DMS53 (cell line): ENCODE results near the gene SUMO3.

Experiments
- DNase-seq: peaks from one replicate; lab custom pipeline; 2025; lab: John Stamatoyannopoulos, UW

SUMO3 gene

DNA sequence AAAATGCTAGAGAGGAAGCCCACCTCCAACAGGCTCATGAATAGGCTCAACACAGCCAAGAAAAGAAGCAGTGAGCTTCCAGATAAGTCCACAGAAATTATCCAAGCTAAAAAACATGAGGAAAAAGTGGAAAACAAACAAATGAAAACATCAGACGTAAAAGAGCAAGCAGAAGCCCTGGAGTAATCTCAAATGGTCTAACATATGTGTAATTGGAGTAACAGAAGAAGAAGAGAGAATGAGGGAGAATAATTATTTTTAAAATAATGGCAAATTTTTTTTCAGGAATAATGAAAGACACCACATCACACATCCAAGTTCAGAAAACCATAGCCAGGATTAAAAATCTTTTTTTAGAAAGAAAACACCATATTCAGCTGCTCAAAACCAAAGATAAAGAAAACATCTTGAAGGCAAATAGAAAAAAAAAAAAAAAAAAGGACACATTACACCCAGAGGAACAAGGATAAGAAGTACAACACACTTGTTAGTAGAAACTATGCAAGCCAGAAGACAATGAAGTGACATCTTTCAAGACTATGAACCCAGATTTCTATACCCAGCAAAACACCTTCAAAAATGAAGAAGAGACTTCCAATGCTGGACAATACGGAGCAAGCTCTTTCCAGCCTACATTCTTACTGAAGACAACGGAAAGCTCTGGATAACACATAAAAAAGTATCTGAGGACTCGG, 10.6 kb upstream of the SUMO3 start:
- DNase-seq: peak; percentile 10

DNA sequence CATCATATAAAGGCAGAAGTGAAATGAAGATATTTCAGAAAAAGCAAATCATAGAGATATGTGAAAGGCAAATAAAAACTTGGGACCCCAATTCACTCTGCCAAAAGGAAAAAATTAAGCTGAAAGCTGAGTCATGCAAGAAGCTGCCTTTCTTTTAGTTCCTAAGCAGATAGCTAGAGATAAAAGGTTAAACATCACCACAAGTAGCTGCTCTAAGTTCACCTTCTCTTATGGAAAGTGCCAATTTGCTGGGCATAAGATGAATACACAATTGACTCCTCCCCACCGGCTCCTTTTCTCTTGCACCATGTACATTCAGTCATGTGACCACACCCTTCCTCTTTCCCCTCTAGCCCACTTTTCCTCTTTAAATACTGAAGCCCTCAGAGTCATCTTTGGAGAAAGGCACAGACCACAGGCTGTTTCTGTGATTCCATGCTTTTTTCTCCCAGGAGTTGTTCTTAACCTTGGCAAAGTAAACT, 5.4 kb upstream of the SUMO3 start:
- DNase-seq: no peak

- peak; percentile 14 for DNase-seq
Observed at GRCh38 chr21:44822484-44823178, 4.8 kb upstream of the SUMO3 start.

DNA sequence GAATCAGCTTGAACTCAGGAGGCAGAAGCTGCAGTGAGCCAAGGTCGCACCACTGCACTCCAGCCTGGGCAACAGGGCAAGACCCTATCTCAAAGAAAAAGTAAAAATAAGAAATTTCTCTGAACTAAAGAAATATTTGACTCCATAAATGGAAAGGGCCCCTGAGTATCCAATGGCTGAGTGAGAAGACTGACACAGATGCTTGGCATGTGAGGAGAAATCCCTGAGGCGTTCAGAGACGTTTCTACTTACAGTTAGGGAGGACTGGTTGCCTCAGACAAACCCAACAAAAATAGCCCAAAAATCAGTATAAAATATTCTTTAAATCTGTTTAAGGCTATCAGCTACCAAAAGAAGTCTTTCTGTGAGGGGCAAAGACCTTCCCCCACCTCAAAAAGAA, 3.0 kb upstream of the SUMO3 start:
- no peak for DNase-seq

GRCh38 chr21:44819283-44820243, 1.7 kb upstream of the SUMO3 start:
- DNase-seq: no peak

DNA sequence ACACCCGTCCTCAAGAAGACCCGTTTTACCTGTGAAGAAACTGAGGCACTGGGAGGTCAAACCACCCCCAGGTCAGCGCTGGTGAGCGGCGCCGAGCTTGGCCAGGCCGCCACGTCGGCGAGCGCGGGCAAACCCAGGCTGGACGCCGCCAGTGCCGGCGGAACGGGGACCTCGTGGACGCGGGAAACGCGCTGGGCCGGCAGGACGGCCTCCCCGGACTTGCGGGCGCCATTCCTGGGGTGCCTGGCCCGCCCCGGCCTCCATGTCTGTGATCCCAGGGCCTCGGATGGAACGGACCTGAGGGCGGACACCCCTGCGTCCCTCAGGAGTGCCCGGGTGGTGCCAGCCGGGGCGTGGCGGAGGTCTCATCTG, 764 bp upstream of the SUMO3 start:
- no peak for DNase-seq

DNA sequence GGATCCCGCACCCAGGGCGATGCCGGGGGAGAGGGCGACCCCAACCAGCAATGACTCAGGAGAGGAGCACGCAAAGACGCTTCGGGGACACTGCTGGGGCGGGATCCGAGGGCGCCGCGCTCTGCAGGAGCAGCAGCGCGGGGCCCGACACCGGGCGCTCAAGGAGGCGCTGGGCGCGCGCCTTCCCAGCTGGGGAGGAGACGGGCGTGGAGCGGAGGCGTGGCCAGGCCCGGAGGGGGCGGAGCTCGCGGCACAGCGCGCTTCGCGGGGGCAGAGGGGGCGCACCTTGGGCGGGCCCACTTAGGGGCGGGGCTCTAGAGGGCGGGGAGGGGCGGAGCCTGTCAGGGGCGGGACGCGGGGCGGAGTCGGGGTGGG, 369 bp downstream of the SUMO3 start:
- DNase-seq: peak; percentile 91

- no peak for DNase-seq
Observed at GRCh38 chr21:44816761-44817505, 929 bp downstream of the SUMO3 start.

GRCh38 chr21:44815852-44816628, 1.8 kb downstream of the SUMO3 start:
- DNase-seq: peak; percentile 13

DNA sequence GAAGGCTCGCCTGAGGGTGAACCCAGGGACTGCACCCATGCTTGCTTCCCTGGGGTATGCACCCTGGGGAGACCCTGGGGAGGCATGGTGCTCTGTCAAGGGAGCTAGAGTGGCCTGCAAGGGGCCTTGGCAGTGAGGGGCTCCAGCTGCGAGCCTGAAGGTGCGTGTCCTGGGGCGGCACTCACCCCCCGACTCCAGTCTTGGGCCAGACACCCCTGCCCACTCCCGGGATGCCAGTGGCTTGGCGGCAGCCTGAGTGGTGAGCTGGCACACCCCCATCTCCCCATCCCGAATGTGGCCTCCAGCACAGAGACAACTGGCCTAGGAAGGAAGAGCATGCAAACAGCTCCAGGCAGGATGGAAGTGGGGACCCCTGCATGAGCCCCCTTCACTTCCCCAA, 2.6 kb downstream of the SUMO3 start:
- no peak for DNase-seq

GRCh38 chr21:44814498-44815023, 3.3 kb downstream of the SUMO3 start:
- no peak for DNase-seq

GRCh38 chr21:44813727-44814126, 4.1 kb downstream of the SUMO3 start:
- DNase-seq: no peak

DNA sequence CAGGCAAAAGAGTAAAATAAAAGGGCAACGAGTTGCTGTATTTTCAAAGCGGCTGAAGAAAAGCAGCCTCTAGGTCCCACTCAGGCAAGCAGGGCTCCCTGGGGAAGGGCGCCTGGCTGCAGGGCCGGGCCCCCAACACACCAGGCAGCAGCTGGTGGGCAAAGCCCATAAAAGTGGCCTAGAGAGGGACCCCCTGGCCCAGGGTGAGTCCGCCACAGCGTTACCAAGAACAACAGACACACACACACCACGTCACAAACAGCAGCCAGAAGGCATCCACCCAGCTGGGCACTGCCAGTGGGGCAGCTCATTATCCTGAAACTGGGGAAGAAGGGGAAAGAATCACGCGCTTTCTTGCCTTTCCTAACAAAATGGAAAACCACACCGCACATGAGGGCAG, 4.7 kb downstream of the SUMO3 start:
- no peak for DNase-seq

- no peak for DNase-seq
Observed at GRCh38 chr21:44812640-44813039, 5.2 kb downstream of the SUMO3 start.

DNA sequence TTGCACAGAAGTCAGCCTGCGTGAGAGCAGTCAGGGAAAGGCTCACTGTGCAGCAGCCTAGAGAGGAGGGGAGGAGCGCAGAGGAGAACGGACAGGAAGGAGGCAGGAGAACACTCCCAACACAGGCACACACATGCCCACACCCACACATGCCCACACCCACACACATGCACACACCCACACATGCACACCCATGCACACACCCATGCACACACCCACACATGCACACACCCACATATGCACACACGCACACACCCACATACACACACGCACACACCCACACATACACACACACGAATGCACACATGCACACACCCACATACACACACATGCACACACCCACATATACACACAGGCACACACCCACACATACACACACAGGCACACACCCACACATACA, 7.1 kb downstream of the SUMO3 start:
- DNase-seq: no peak

DNA sequence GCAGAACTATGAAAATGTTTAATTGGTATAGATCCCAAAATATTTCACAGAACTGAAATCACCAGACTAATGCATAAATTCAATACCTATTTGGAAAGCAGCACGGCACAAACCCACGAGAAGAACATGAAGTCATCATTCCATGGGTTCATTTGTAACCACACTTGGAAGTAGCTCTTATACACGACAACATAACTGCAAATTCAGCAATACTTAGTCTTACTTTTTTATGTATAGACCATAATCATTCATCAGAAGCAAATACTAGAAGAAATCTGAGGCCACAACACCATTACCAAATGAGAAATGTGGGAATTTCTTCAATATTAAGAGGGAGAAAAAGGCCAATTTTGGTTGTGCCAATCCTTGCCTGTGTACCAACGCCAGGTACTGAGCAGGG, 12.0 kb downstream of the SUMO3 start:
- DNase-seq: no peak

DNA sequence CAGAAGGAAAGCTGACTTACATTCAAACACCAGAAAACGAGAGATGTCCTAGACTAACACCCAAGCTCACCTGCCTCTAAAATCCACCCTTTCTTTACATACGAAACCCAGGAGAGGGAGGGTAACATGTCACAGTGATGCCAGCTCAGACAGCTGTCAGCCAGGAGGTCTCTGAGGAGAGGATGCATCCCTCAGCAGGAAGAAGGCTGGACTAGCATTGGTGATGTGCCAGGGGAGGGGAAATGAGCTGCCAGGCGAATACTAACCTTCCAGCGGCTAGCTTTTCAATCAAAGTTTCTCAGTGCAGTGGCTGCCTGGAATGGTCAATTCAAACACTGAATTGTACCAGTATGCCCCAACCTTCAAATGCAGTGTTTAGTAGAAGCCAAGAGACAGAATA, 12.6 kb downstream of the SUMO3 start:
- no peak for DNase-seq

DNA sequence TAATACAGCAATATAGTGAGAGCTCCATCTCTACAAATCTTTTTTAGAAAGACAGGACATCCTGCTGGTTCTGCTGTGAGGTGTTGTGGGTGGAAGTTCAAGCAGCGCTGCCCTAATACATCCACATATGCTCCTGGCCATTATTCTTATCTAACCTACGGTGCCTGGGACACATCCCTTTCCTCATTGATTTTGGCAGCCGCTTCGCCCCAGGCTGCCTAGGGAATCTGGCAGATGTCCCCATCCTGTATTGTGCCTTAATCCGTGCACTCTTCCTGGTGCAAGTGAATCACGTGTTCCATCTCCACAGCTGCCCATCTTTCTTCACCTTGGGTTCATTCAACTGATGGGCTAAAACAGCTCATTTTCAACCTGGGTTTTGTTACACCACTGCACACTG, 13.1 kb downstream of the SUMO3 start:
- no peak for DNase-seq

GRCh38 chr21:44803651-44804050, 14.2 kb downstream of the SUMO3 start:
- DNase-seq: no peak

- peak; percentile 49 for DNase-seq
Observed at GRCh38 chr21:44802396-44803153, 15.3 kb downstream of the SUMO3 start.
